Right forelimb (tissue), 1 donor: ENCODE results near the gene LRRC74B.
A peak's percentile ranks its signal among the peaks of the same experiment; 100 is the strongest.
"Not testable (repeated sequence)": the region's sequence is repeated elsewhere in the genome, so short reads cannot be mapped to it uniquely, and the experiment has no call there.

Experiments
- DNase-seq: peaks from one replicate; pipeline ENCODE4 v3.0.0-alpha.2; 2018

LRRC74B gene

GRCh38 chr22:21045585-21046294, at the start of gene LRRC74B:
Gene LRRC74B (plus strand): TSS chr22:21045946. CDS start chr22:21045987, 41 bp downstream.
- DNase-seq: peak; percentile 93

GRCh38 chr22:20996031-20996410, 49.7 kb upstream of the LRRC74B start:
- DNase-seq: no peak

GRCh38 chr22:20996598-20997535, 48.9 kb upstream of the LRRC74B start:
- DNase-seq: no peak

- DNase-seq: no peak
These were observed 48.0 kb upstream of the LRRC74B start for GRCh38 chr22:20997536-20998257.

- DNase-seq: no peak
These were observed 47.1 kb upstream of the LRRC74B start for GRCh38 chr22:20998411-20999336.

- DNase-seq: no peak
These were observed 46.2 kb upstream of the LRRC74B start for GRCh38 chr22:20999350-21000206.

GRCh38 chr22:21000207-21000986, 45.3 kb upstream of the LRRC74B start:
- no peak for DNase-seq

- peak; percentile 61 for DNase-seq
These were observed 44.7 kb upstream of the LRRC74B start for GRCh38 chr22:21000987-21001600.

- peak; percentile 98 for DNase-seq
These were observed 44.0 kb upstream of the LRRC74B start, which contains the start of gene THAP7 for GRCh38 chr22:21001601-21002325. Gene THAP7 (minus strand): TSS chr22:21002118. CDS start chr22:21001911, 207 bp downstream.

- no peak for DNase-seq
These were observed 42.0 kb upstream of the LRRC74B start for GRCh38 chr22:21003782-21004181.

- DNase-seq: not testable (repeated sequence)
These were observed 36.5 kb upstream of the LRRC74B start for GRCh38 chr22:21009208-21009607.

GRCh38 chr22:21009638-21010425, 35.9 kb upstream of the LRRC74B start:
- DNase-seq: no peak

GRCh38 chr22:21010426-21011113, 35.2 kb upstream of the LRRC74B start:
- DNase-seq: no peak

- DNase-seq: no peak
These were observed 33.0 kb upstream of the LRRC74B start for GRCh38 chr22:21012446-21013407.

- no peak for DNase-seq
These were observed 32.0 kb upstream of the LRRC74B start for GRCh38 chr22:21013657-21014201.

- DNase-seq: peak; percentile 91
These were observed 31.5 kb upstream of the LRRC74B start for GRCh38 chr22:21014202-21014725.
